Type B pancreatic cell (in vitro differentiated cells): ENCODE results near the gene CTDSP2. TPM values are rescaled to one million over a fixed set of nuclear protein-coding genes. Genes with fewer than 3 reads are reported as not detected.
"Not testable (repeated sequence)": the region's sequence is repeated elsewhere in the genome, so short reads cannot be mapped to it uniquely, and the experiment has no call there.

ENCODE experiments used
- DNase-seq: peaks from one replicate; pipeline ENCODE4 v3.0.0; 2021; ENCODE audit warnings: mixed read lengths; ENCODE audit not compliant: unreplicated experiment; ENCODE audit errors: extremely low spot score
- H3K27ac Mint-ChIP-seq: 2 replicates; pipeline ENCODE4 v1.8.0; 2021; ENCODE audit warnings: mild to moderate bottlenecking, mixed read lengths
- H3K27me3 Mint-ChIP-seq: 2 replicates; pipeline ENCODE4 v1.8.0; 2021; ENCODE audit warnings: mixed read lengths
- H3K36me3 Mint-ChIP-seq: 2 replicates; pipeline ENCODE4 v1.8.0; 2021; ENCODE audit warnings: mixed read lengths
- H3K4me1 Mint-ChIP-seq: one replicate; pipeline ENCODE4 v1.8.0; 2021; ENCODE audit warnings: mixed read lengths; ENCODE audit not compliant: unreplicated experiment
- H3K4me3 Mint-ChIP-seq: 2 replicates; pipeline ENCODE4 v1.8.0; 2021; ENCODE audit warnings: mild to moderate bottlenecking, mixed read lengths
- H3K9me3 Mint-ChIP-seq: 2 replicates; pipeline ENCODE4 v1.8.0; 2021; ENCODE audit warnings: mixed read lengths
- total RNA-seq: library from RNA; stranded (reverse); gene quantifications from 2 replicates; pipeline ENCODE4 v1.2.1, GENCODE V29; 2021; ENCODE audit warnings: low replicate concordance
- TF ChIP-seq, protein P1 (sequence below): fragments of 200-600 bp; sonication (generic); conservative IDR thresholded peaks from 2 replicates; pipeline ENCODE4 v1.5.0; 2021; ENCODE audit warnings: antibody characterized with exemption, mild to moderate bottlenecking

CTDSP2 gene
- total RNA-seq, 1 donor from 2014 or later, result 183 TPM

DNA sequence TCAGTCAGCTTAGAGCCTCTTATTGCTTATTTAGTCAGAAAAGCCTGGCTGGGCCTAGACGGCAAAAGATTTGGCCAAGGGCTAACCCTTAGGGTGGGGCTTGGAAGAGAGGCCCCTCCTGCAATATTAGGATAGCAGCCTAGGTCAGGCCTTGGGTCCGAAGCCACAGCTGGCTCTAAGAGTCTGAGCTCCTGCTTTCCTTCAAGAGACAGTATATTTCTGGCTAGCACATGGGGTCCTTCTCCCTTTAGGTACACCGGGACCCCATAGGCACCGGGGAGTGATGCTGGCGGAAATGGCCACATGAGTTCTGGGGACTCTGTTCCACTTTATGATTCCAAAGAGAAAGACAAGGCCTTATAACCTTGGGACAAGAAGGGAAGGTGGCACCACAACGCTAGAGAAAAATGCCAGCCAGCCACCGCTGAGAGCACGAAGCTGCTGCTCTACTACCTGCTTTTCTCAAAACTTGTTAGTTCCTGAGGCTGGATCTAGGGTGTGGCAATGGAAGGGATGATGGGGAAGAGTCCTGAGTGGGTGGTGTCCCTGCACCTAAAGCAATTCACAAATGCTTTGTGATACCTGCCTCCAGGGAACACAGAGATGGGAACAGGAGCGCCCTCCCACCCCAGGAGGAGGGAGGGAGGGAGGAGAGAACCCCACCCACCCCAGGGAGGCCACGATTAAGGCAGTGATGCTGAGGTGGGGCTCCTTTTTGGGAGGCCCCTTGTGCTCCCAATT, 24.9 kb downstream of the CTDSP2 start:
- Mint-ChIP-seq H3K9me3 (no peaks in the 10 kb centered on the region), H3K27me3 (no peaks in the 10 kb centered on the region), H3K4me3 (no peak overlapping the region), H3K27ac (no peak overlapping the region), H3K4me1 (peaks cover 9% of the 10 kb centered on the region), H3K36me3 (peaks cover 33% of the 10 kb centered on the region)
- TF ChIP-seq, protein P1, sequence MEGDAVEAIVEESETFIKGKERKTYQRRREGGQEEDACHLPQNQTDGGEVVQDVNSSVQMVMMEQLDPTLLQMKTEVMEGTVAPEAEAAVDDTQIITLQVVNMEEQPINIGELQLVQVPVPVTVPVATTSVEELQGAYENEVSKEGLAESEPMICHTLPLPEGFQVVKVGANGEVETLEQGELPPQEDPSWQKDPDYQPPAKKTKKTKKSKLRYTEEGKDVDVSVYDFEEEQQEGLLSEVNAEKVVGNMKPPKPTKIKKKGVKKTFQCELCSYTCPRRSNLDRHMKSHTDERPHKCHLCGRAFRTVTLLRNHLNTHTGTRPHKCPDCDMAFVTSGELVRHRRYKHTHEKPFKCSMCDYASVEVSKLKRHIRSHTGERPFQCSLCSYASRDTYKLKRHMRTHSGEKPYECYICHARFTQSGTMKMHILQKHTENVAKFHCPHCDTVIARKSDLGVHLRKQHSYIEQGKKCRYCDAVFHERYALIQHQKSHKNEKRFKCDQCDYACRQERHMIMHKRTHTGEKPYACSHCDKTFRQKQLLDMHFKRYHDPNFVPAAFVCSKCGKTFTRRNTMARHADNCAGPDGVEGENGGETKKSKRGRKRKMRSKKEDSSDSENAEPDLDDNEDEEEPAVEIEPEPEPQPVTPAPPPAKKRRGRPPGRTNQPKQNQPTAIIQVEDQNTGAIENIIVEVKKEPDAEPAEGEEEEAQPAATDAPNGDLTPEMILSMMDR, result no peak
- no peak for DNase-seq

DNA sequence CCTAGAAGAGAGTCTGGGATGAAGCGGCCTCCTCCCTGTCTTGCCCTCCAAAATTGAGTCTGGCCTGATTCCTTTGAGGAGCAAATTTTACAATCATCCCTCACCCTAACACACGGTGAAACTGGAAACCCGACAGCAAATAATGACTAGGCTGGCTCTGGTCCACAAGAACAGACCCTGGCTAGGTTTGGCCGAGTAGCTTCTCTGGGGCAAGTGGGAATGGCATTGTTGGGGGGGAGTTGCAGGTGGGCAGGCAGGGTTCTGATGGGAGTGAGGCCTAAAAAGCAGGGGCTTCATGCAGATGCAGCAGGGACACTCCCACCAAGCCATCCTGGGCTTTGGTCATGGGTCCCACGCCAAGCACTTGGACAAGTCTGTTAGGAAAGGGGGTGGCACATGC, 25.5 kb downstream of the CTDSP2 start:
- not testable (repeated sequence) for H3K27ac Mint-ChIP-seq, H3K9me3 Mint-ChIP-seq, H3K27me3 Mint-ChIP-seq, H3K4me3 Mint-ChIP-seq, DNase-seq, H3K4me1 Mint-ChIP-seq
- peaks cover 33% of the 10 kb centered on the region for H3K36me3 Mint-ChIP-seq

DNA sequence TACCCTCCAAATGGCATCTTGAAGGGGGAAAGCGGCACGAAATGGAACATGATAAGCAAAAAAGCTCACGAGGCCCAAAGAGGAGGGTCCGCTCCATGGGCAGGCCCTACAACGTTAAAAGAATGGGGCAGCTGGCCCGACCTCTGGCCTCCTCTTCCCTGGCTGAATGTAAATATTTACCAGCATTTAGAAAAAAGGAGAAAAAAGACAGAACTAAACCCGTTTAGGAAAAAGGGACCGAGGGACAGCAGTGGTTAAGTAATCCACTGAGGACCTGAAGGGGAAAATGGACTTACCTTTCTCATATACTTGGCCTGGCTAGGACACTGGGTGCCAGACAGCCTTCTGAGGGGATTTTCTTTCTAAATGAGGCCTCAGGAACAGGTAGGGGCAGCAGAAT, 26.4 kb downstream of the CTDSP2 start:
- not testable (repeated sequence) for H3K27ac Mint-ChIP-seq, H3K9me3 Mint-ChIP-seq, DNase-seq, H3K27me3 Mint-ChIP-seq, H3K4me1 Mint-ChIP-seq, H3K4me3 Mint-ChIP-seq
- peaks cover 28% of the 10 kb centered on the region for H3K36me3 Mint-ChIP-seq

DNA sequence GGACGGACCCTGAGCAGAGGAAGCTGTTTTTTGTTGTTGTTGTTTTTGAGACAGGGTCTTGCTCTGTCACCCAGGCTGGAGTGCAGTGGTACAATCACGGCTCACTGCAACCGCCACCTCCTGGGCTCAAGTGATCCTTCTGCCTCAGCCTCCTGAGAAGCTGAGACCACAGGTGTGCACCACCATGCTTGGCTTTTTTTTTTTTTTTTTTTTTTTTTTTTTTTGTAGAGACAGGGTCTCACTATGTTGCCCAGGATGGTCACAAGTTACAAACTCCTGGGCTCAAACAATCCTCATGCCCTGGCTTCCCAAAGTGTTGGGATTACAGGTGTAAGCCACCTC, 28.6 kb downstream of the CTDSP2 start:
- H3K36me3 Mint-ChIP-seq, result peaks cover 15% of the 10 kb centered on the region
- not testable (repeated sequence) for H3K4me1 Mint-ChIP-seq, H3K9me3 Mint-ChIP-seq, DNase-seq, H3K4me3 Mint-ChIP-seq, H3K27ac Mint-ChIP-seq, H3K27me3 Mint-ChIP-seq

DNA sequence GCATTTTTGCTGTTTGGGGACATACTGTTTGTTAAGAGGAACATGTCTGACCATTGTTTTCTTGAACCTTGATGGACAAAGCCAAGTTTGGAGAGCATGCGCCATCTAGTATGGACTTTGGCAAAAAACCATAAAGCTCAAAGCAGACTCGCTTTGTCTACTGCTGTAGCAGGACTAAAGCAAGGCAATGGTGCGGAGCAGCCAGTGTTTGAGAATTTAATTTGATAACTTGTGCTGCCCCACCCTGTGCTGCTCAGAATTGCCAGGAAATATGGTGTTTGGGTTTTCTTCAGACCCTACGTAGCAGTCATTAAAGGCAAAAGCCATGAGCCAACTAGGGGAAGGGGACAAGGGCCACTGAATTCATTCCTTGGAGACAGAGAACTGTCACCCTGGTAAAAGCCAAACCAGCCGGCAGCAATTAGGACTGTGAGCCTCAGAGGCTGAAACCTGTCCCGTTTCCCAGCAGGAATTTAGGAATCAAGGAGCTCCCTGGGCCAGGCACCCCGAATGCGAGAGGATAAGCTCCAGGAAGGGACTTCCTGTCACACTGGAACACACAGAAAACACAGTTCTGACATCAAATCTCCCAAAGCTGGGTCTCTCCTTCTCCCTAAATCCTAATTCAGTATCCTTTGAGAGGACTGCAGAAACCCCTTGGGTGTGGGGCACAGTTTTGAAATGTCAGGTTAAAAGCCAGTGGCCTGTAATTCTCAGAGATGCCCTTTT, 29.1 kb downstream of the CTDSP2 start:
- no peak for DNase-seq
- Mint-ChIP-seq H3K4me3 (no peak overlapping the region), H3K27me3 (no peaks in the 10 kb centered on the region), H3K9me3 (no peaks in the 10 kb centered on the region), H3K27ac (no peak overlapping the region), H3K4me1 (peaks cover 9% of the 10 kb centered on the region), H3K36me3 (peaks cover 12% of the 10 kb centered on the region)
- TF ChIP-seq, protein P1, result no peak

DNA sequence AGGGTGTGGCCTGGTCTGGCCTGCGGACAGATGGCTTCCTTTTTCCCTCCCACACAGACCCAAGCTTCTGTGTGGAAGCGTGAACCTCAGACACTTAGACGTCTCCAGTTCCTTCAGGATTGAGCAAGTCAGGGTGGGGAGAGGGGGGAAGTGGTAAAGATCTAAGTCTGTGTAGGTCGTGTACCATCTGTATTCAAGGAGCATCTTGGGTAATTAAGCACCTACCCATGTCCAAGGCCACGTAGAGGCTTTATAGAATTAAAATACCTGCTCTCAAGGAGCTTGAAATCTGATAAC, 29.7 kb downstream of the CTDSP2 start:
- Mint-ChIP-seq H3K36me3 (peaks cover 9% of the 10 kb centered on the region), H3K4me3 (no peak overlapping the region), H3K9me3 (no peaks in the 10 kb centered on the region), H3K4me1 (peaks cover 9% of the 10 kb centered on the region), H3K27ac (no peak overlapping the region), H3K27me3 (no peaks in the 10 kb centered on the region)
- TF ChIP-seq, protein P1, result no peak
- DNase-seq, result no peak

DNA sequence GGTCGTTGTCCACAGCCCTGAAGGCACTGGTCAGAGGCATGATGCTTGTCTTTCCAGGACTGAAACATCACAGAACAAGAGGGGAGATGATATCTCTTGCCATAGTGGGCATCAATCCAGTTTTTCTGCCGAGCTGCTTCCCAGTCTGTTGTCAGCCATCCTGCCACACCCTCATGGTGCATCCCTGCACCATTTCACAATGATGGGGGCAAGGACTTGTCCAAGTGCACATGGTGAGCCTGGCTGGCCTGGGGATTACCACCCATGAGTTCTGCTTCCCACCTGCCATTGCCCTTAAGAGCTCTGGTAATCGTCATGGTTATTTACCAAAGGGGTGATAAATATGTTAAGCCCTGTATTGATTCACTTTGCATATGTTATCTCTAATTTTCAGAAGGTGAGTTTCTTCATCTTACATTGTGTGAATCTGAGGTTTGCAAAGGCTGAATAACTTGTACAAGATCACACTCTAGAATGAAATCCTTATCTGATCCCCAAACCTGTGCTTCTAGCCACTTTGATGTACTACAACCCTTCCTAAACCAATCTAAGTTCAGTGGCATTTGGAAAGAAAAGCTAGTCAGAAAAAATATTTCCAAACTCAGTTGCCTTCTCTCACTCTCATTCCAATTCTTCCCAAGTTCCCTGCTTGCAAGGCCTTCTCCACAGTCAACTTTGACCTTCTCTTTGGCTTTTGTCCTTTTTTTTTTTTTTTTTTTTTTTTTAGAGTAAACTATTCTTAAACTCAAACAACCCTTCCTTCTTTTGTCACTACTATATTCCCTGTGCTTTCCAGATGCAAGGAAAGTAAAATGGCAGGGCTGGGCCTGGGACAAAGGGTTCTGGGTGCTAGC, 30.3 kb downstream of the CTDSP2 start:
- Mint-ChIP-seq H3K4me3 (no peak overlapping the region), H3K36me3 (peaks cover 9% of the 10 kb centered on the region), H3K4me1 (peaks cover 9% of the 10 kb centered on the region), H3K27me3 (no peaks in the 10 kb centered on the region), H3K9me3 (no peaks in the 10 kb centered on the region), H3K27ac (no peak overlapping the region)
- TF ChIP-seq, protein P1, result no peak
- DNase-seq, result no peak
